ENCODE measurements around the gene CD109. TPM values are rescaled to one million over a fixed set of nuclear protein-coding genes. Genes with fewer than 3 reads are reported as not detected.
"Not testable (repeated sequence)": the region's sequence is repeated elsewhere in the genome, so short reads cannot be mapped to it uniquely, and the experiment has no call there.

Gene CD109
- total RNA-seq, 4 donors from 2014 or later: 7.8 to 19.0 (median 12.7) TPM

DNA sequence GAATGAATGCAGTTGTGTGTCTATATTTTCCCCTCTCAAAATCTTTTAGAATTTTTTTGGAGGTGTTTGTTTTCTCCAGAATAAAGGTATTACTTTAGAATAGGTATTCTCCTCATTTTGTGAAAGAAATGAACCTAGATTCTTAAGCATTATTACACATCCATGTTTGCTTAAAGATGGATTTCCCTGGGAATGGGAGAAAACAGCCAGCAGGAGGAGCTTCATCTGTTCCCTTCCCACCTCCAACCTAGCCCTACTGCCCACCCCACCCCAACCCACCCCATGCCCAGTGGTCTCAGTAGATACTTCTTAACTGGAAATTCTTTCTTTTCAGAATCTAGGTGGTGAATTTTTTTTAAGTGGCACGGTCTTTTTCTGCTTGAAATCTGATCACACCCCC is 127.8 kb downstream of the CD109 start:
- DNase-seq (ENCODE audit: low spot score in 2 of 2): no peak
- Histone ChIP-seq H3K27ac (no peak overlapping the region), H3K9me3 (no peaks in the 10 kb centered on the region), H3K4me1 (no peaks in the 10 kb centered on the region), H3K36me3 (peaks cover 0 to under 1% (median 0%) of the 10 kb centered on the region in 3 donors), H3K27me3 (no peaks in the 10 kb centered on the region), H3K4me3 (no peak overlapping the region)
- WGBS, 2 donors: 73 to 79% methylated on average over 1 of the region's 1 CpG
- TF ChIP-seq POLR2A (IDR thresholded peaks at IDR 0.05) (no peak), EP300 (IDR thresholded peaks at IDR 0.05) (no peak), CTCF (IDR thresholded peaks at IDR 0.05) (no peak)

GRCh38 chr6:73826571-73826970 is 130.6 kb downstream of the CD109 start:
- Histone ChIP-seq H3K4me1 (no peaks in the 10 kb centered on the region), H3K27me3 (no peaks in the 10 kb centered on the region), H3K36me3 (no peaks in the 10 kb centered on the region), H3K27ac (no peak overlapping the region), H3K9me3 (no peaks in the 10 kb centered on the region), H3K4me3 (no peak overlapping the region)
- WGBS, 2 donors: 77 to 80% methylated on average over 1 of the region's 1 CpG
- no peak for TF ChIP-seq EP300 (IDR thresholded peaks at IDR 0.05)
- DNase-seq (ENCODE audit: low spot score in 2 of 2): no peak

DNA sequence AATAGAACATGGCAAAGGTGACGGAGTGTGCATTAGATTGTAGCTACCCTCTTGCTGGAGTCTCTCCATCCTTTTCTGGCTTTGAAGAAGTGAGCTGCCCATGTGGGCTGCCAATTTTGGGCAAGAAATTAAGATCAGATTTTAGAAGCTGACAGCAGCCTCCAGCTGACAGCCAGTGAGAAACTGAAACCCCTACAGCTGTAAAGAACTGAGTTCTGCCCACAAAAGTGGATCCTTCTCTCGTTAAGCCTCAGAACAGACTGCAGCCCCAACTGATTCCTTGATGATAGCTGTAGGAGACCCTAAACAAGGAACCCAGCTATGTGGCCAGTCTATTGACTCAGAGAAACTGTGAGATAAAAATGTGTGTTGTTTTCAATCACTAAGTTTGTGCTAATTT is 134.1 kb downstream of the CD109 start:
- H3K4me1 ChIP-seq: no peaks in the 10 kb centered on the region
- no peak overlapping the region for H3K27ac ChIP-seq
- no peaks in the 10 kb centered on the region for H3K9me3 ChIP-seq
- TF ChIP-seq CTCF (IDR thresholded peaks at IDR 0.05) (no peak), POLR2A (IDR thresholded peaks at IDR 0.05) (no peak), EP300 (IDR thresholded peaks at IDR 0.05) (no peak)
- no peaks in the 10 kb centered on the region for H3K27me3 ChIP-seq
- 77 to 83% methylated on average over 2 of the region's 2 CpGs for WGBS, 2 donors
- H3K36me3 ChIP-seq: no peaks in the 10 kb centered on the region
- DNase-seq (ENCODE audit: low spot score in 2 of 2): no peak
- no peak overlapping the region for H3K4me3 ChIP-seq

DNA sequence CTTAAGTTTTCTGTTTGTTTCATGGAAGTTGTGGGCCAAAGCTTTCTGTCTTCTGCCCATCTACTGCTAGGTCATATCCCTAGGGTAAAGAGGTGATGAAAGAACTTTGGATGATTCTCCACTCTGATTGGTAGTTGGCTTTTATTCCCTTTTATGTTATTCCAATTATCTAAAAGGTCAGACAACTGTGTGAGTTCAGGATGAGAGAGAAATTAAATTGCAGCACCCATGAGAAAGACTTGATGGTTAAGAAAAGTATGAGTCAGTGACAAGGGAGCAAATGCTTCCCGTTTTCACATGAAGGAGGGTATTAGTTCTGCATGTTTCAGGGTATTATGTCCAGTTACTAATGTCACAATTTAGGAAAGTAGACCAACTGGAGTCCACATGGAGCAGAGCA is 136.3 kb downstream of the CD109 start:
- Histone ChIP-seq H3K9me3 (no peaks in the 10 kb centered on the region), H3K27ac (no peak overlapping the region), H3K4me3 (no peak overlapping the region), H3K36me3 (no peaks in the 10 kb centered on the region), H3K4me1 (no peaks in the 10 kb centered on the region), H3K27me3 (no peaks in the 10 kb centered on the region)
- TF ChIP-seq POLR2A (IDR thresholded peaks at IDR 0.05) (no peak), CTCF (IDR thresholded peaks at IDR 0.05) (no peak), EP300 (IDR thresholded peaks at IDR 0.05) (peak in 1 of 2 donors; percentile 56)
- WGBS, 2 donors: 32 to 56% methylated on average over 1 of the region's 1 CpG
- no peak for DNase-seq (ENCODE audit: low spot score in 2 of 2)

DNA sequence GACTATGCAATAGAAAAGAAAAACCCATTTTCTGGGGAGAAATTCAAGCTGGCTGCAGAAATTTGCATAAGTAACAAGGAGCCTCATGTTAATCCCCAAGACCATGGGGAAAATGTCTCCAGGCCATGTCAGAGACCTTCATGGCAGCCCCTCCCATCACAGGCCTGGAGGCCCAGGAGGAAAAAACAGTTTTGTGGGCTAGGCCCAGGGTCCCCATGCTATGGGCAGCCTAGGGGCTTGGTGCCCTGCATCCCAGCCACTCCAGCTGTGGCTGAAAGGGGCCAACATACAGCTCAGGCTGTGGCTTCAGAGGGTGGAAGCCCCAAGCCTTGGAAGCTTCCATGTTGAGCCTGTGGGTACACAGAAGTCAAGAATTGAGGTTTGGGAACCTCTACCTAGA is 148.7 kb downstream of the CD109 start:
- DNase-seq (ENCODE audit: low spot score in 2 of 2); H3K4me1 ChIP-seq; H3K4me3 ChIP-seq; H3K27me3 ChIP-seq; H3K27ac ChIP-seq; H3K36me3 ChIP-seq: not testable (repeated sequence)
- H3K9me3 ChIP-seq: peaks cover 0 to 25% (median 0%) of the 10 kb centered on the region in 4 donors

DNA sequence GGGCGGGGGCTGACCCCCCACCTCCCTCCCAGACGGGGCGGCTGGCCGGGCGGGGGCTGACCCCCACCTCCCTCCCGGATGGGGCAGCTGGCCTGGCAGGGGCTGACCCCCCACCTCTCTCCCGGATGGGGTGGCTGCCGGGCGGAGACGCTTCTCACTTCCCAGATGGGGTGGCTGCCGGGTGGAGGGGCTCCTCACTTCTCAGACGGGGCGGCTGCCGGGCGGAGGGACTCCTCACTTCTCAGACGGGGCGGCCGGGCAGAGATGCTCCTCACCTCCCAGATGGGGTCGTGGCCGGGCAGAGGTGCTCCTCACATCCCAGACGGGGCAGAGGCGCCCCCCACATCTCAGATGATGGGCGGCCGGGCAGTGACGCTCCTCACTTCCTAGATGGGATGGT is 155.0 kb downstream of the CD109 start:
- DNase-seq (ENCODE audit: low spot score in 2 of 2); H3K36me3 ChIP-seq: not testable (repeated sequence)
- 97 to 100% methylated on average over 4 to 6 of the region's 25 CpGs for WGBS, 2 donors

GRCh38 chr6:73854998-73855718 is 159.2 kb downstream of the CD109 start:
- no peaks in the 10 kb centered on the region for H3K9me3 ChIP-seq
- no peaks in the 10 kb centered on the region for H3K36me3 ChIP-seq
- DNase-seq (ENCODE audit: low spot score in 2 of 2): peak in 1 of 2 donors; percentile 84
- H3K4me1 ChIP-seq: peaks cover 0 to 5% (median 0%) of the 10 kb centered on the region in 4 donors
- WGBS, 2 donors: 13 to 16% methylated on average over 5 of the region's 5 CpGs
- H3K4me3 ChIP-seq: peak overlapping the region in 1 of 4 donors; percentile 29
- H3K27me3 ChIP-seq: no peaks in the 10 kb centered on the region
- peak overlapping the region in 1 of 4 donors; percentile 29 for H3K27ac ChIP-seq
- peak; percentile 53 to 74 (median 66) for TF ChIP-seq CTCF (IDR thresholded peaks at IDR 0.05)
- no peak for TF ChIP-seq POLR2A (IDR thresholded peaks at IDR 0.05)
- TF ChIP-seq EP300 (IDR thresholded peaks at IDR 0.05): no peak

More for the DNA sequence above, 155.0 kb downstream of the CD109 start:
- not testable (repeated sequence) for H3K9me3 ChIP-seq, H3K4me3 ChIP-seq, H3K27ac ChIP-seq, H3K27me3 ChIP-seq, H3K4me1 ChIP-seq
